Measurements from ENCODE around the gene DECR2. TPM values are rescaled to one million over a fixed set of nuclear protein-coding genes. Genes with fewer than 3 reads are reported as not detected.

Gene DECR2
- total and polyA plus RNA-seq, 2 donors (not counting 1 experiment from before 2014, with no cell fraction given): 12.0 to 12.1 TPM

DNA sequence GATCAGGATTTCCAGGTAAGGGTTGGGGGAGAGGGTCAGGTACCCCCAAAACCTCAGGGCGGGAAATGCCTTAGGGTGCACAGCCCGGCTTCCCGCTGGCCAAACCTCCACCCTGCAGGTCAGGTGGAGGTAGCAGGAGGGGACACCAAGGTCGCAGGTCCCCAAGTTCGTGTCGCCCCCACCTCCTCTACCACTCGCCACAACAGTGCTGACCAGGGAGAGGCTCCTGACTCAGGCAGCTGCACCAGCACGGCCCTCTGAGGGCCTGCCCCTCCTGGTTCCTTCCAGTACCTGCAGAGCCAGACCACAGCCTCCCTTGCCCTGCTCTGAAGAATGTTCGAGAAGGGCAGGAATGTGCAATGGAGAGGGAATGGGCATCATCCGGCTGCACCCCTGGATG, 35.2 kb upstream of the DECR2 start:
- no peak overlapping the region for H2AFZ ChIP-seq (ENCODE audit: low read length)
- H3K4me2 ChIP-seq (ENCODE audit: extremely low read depth, insufficient read depth, low read length): no peak overlapping the region
- peaks cover 2% of the 10 kb centered on the region for H3K79me2 ChIP-seq (ENCODE audit: control insufficient read depth, insufficient read depth, low read length)
- no peaks in the 10 kb centered on the region for H3K9me3 ChIP-seq (ENCODE audit: control insufficient read depth, insufficient read depth, low read depth, low read length)
- H3K4me1 ChIP-seq (ENCODE audit: control insufficient read depth, extremely low read depth, insufficient read depth, low read length): peaks cover 2% of the 10 kb centered on the region
- H3K27ac ChIP-seq (ENCODE audit: insufficient read depth, low read length): no peak overlapping the region
- H3K4me3 ChIP-seq (replicated peaks in 1 of 4; ENCODE audit: control extremely low read depth in 1 of 4, insufficient read depth in 1 of 4, low read depth in 3 of 4, low read length in 4 of 4): no peak overlapping the region
- TF ChIP-seq EZH2 (IDR thresholded peaks at IDR 0.05; ENCODE audit: low read length, missing control alignments): no peak
- DNase-seq (ENCODE audit: low read depth in 2 of 2): no peak
- no peaks in the 10 kb centered on the region for H4K20me1 ChIP-seq (ENCODE audit: control insufficient read depth, extremely low read depth, insufficient read depth, low read length)
- no peaks in the 10 kb centered on the region for H3K27me3 ChIP-seq (ENCODE audit: control insufficient read depth, insufficient read depth, low read length)
- H3K36me3 ChIP-seq (ENCODE audit: control insufficient read depth, insufficient read depth, low read length): peaks cover 25% of the 10 kb centered on the region
- no peak overlapping the region for H3K9ac ChIP-seq (ENCODE audit: insufficient read depth, low read length)

DNA sequence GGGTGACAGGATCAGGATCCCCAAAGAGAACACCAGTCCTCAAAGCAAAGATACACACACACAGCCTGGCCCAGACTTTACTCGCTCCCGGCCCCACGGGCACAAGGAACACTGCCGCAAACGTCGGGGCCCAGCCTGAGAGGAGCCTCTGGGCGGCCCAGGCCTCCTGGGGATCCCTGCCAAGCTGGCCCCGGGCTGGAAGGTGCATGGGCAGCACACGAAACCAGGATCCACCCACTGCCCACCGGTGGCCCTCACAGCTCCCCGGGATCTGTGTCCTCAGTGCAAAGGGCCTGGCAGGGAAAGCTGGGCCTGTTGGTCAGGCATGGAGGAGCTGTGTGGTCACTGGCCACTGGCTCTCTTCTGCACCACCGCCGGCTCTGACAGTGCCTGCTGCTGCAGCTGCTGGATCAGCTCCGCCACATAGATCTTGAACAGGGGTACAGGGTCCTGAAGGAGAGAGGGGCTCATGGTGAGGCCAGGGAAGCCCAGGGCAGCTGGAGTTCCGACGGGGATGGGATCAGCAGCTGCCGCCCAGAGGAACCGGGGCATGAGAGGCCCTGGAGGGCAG, 34.3 kb upstream of the DECR2 start:
- TF ChIP-seq EZH2 (IDR thresholded peaks at IDR 0.05; ENCODE audit: low read length, missing control alignments): no peak
- TF ChIP-seq, protein P1, sequence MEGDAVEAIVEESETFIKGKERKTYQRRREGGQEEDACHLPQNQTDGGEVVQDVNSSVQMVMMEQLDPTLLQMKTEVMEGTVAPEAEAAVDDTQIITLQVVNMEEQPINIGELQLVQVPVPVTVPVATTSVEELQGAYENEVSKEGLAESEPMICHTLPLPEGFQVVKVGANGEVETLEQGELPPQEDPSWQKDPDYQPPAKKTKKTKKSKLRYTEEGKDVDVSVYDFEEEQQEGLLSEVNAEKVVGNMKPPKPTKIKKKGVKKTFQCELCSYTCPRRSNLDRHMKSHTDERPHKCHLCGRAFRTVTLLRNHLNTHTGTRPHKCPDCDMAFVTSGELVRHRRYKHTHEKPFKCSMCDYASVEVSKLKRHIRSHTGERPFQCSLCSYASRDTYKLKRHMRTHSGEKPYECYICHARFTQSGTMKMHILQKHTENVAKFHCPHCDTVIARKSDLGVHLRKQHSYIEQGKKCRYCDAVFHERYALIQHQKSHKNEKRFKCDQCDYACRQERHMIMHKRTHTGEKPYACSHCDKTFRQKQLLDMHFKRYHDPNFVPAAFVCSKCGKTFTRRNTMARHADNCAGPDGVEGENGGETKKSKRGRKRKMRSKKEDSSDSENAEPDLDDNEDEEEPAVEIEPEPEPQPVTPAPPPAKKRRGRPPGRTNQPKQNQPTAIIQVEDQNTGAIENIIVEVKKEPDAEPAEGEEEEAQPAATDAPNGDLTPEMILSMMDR (conservative IDR thresholded peaks at IDR 0.05 in 1 of 2, IDR thresholded peaks at IDR 0.05 in 1 of 2; ENCODE audit: low read depth in 1 of 2, low read length in 2 of 2): no peak
- H3K4me3 ChIP-seq (replicated peaks in 1 of 4; ENCODE audit: control extremely low read depth in 1 of 4, insufficient read depth in 1 of 4, low read depth in 3 of 4, low read length in 4 of 4): no peak overlapping the region
- DNase-seq (ENCODE audit: low read depth in 2 of 2): no peak
- no peak overlapping the region for H2AFZ ChIP-seq (ENCODE audit: low read length)
- H3K4me2 ChIP-seq (ENCODE audit: extremely low read depth, insufficient read depth, low read length): no peak overlapping the region
- peaks cover 2% of the 10 kb centered on the region for H3K79me2 ChIP-seq (ENCODE audit: control insufficient read depth, insufficient read depth, low read length)
- H3K4me1 ChIP-seq (ENCODE audit: control insufficient read depth, extremely low read depth, insufficient read depth, low read length): peaks cover 2% of the 10 kb centered on the region
- H4K20me1 ChIP-seq (ENCODE audit: control insufficient read depth, extremely low read depth, insufficient read depth, low read length): no peaks in the 10 kb centered on the region
- peaks cover 34% of the 10 kb centered on the region for H3K36me3 ChIP-seq (ENCODE audit: control insufficient read depth, insufficient read depth, low read length)
- H3K9me3 ChIP-seq (ENCODE audit: control insufficient read depth, insufficient read depth, low read depth, low read length): no peaks in the 10 kb centered on the region
- no peaks in the 10 kb centered on the region for H3K27me3 ChIP-seq (ENCODE audit: control insufficient read depth, insufficient read depth, low read length)
- H3K9ac ChIP-seq (ENCODE audit: insufficient read depth, low read length): no peak overlapping the region
- no peak overlapping the region for H3K27ac ChIP-seq (ENCODE audit: insufficient read depth, low read length)

DNA sequence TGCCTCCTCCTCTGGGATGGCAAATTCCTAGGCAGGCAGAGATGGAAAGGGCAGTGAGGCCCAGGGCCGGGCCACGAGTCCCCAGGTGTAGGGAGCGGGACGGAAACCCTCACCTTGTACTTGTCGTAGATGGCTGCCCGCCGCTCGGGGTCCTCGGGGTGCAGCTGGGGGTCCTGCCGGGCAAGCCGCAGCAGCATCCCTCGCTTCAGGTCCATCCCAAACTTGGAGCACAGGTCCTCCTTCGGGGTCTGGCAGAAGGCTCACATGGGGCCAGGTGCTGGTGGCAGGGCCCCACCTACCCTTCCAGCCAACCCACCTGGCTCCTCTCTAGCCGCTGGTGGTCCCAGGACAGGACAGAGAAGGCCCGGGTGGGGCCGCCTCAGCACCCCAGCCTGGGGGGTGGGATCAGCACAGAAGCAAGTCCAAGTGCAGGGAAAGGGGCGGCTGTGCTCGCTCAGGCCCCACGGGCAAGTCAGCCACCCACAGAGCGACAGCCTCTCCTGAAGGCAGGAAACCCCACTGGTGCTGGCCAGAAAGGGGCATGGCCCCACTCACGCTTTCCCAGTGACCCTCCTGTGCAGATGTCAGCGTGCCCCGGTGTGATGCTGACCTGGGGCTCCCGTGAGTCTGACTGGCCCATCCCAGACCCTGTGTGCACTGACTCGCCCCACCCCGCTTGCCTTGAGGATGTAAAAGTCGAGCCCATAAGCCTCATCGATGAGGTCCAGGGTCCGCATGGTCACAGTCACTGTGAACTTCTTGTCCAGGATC, 33.1 kb upstream of the DECR2 start:
- TF ChIP-seq, protein P1 (conservative IDR thresholded peaks at IDR 0.05 in 1 of 2, IDR thresholded peaks at IDR 0.05 in 1 of 2; ENCODE audit: low read depth in 1 of 2, low read length in 2 of 2): no peak
- TF ChIP-seq EZH2 (IDR thresholded peaks at IDR 0.05; ENCODE audit: low read length, missing control alignments): no peak
- no peaks in the 10 kb centered on the region for H3K9me3 ChIP-seq (ENCODE audit: control insufficient read depth, insufficient read depth, low read depth, low read length)
- no peak overlapping the region for H3K27ac ChIP-seq (ENCODE audit: insufficient read depth, low read length)
- peaks cover 38% of the 10 kb centered on the region for H3K36me3 ChIP-seq (ENCODE audit: control insufficient read depth, insufficient read depth, low read length)
- H3K4me2 ChIP-seq (ENCODE audit: extremely low read depth, insufficient read depth, low read length): no peak overlapping the region
- H2AFZ ChIP-seq (ENCODE audit: low read length): no peak overlapping the region
- no peak for DNase-seq (ENCODE audit: low read depth in 2 of 2)
- H4K20me1 ChIP-seq (ENCODE audit: control insufficient read depth, extremely low read depth, insufficient read depth, low read length): no peaks in the 10 kb centered on the region
- no peaks in the 10 kb centered on the region for H3K27me3 ChIP-seq (ENCODE audit: control insufficient read depth, insufficient read depth, low read length)
- no peak overlapping the region for H3K9ac ChIP-seq (ENCODE audit: insufficient read depth, low read length)
- H3K79me2 ChIP-seq (ENCODE audit: control insufficient read depth, insufficient read depth, low read length): peaks cover 2% of the 10 kb centered on the region
- H3K4me1 ChIP-seq (ENCODE audit: control insufficient read depth, extremely low read depth, insufficient read depth, low read length): peaks cover 2% of the 10 kb centered on the region
- no peak overlapping the region for H3K4me3 ChIP-seq (replicated peaks in 1 of 4; ENCODE audit: control extremely low read depth in 1 of 4, insufficient read depth in 1 of 4, low read depth in 3 of 4, low read length in 4 of 4)
